Neural progenitor cell (in vitro differentiated cells): ENCODE results near the gene NGF. TPM values are rescaled to one million over a fixed set of nuclear protein-coding genes. Genes with fewer than 3 reads are reported as not detected.

Experiments used
- DNase-seq: peaks from one replicate; pipeline ENCODE4 v3.0.0-alpha.2; 2016; ENCODE audit warnings: low spot score
- H2AFZ ChIP-seq: fragments of 200-600 bp; sonication (generic); replicated peaks from 2 replicates; pipeline ENCODE4 v1.6.1; 2016; ENCODE audit warnings: antibody characterized with exemption
- H3F3A ChIP-seq: fragments of 200-600 bp; sonication (generic); 2 replicates; pipeline ENCODE4 v1.6.1; 2016; ENCODE audit warnings: antibody characterized with exemption, low read depth
- H3K27ac ChIP-seq: fragments of 200-600 bp; sonication (generic); 2 replicates; pipeline ENCODE4 v1.5.1; 2016; ENCODE audit warnings: mild to moderate bottlenecking
- H3K27me3 ChIP-seq: fragments of 200-600 bp; sonication (generic); 2 replicates; pipeline ENCODE4 v1.6.1; 2016; ENCODE audit warnings: mild to moderate bottlenecking, moderate library complexity
- H3K36me3 ChIP-seq: fragments of 200-600 bp; sonication (generic); 2 replicates; pipeline ENCODE4 v1.5.1; 2016
- H3K4me1 ChIP-seq: fragments of 200-600 bp; sonication (generic); 2 replicates; pipeline ENCODE4 v1.6.1; 2016; ENCODE audit warnings: mixed run types
- H3K4me2 ChIP-seq: fragments of 200-600 bp; sonication (generic); 2 replicates; pipeline ENCODE4 v1.6.1; 2016
- H3K4me3 ChIP-seq: fragments of 200-600 bp; sonication (generic); 2 replicates; pipeline ENCODE4 v1.5.1; 2016
- H3K79me2 ChIP-seq: fragments of 200-600 bp; sonication (generic); 2 replicates; pipeline ENCODE4 v1.6.1; 2016; ENCODE audit warnings: low read depth
- H3K9ac ChIP-seq: fragments of 200-600 bp; sonication (generic); 2 replicates; pipeline ENCODE4 v1.6.1; 2016
- H3K9me3 ChIP-seq: fragments of 200-600 bp; sonication (generic); 2 replicates; pipeline ENCODE4 v1.5.1; 2016; ENCODE audit warnings: low read depth
- H4K20me1 ChIP-seq: fragments of 200-600 bp; sonication (generic); 2 replicates; pipeline ENCODE4 v1.6.1; 2016; ENCODE audit warnings: low read depth
- H3K27ac Mint-ChIP-seq: 3 replicates; pipeline ENCODE4 v1.8.0; 2021; ENCODE audit warnings: mixed read lengths
- H3K27me3 Mint-ChIP-seq: 2 replicates; pipeline ENCODE4 v1.8.0; 2022; ENCODE audit warnings: low read depth, mild to moderate bottlenecking, inconsistent platforms, moderate library complexity, mixed read lengths; ENCODE audit not compliant: insufficient read depth
- H3K36me3 Mint-ChIP-seq: 3 replicates; pipeline ENCODE4 v1.8.0; 2021; ENCODE audit warnings: mixed read lengths
- H3K4me1 Mint-ChIP-seq: 3 replicates; pipeline ENCODE4 v1.8.0; 2021; ENCODE audit warnings: mixed read lengths
- H3K4me3 Mint-ChIP-seq: 3 replicates; pipeline ENCODE4 v1.8.0; 2021; ENCODE audit warnings: mild to moderate bottlenecking, moderate library complexity, mixed read lengths
- H3K9me3 Mint-ChIP-seq: 3 replicates; pipeline ENCODE4 v1.8.0; 2020; ENCODE audit warnings: mixed read lengths
- EZH2 ChIP-seq: fragments of 200-600 bp; sonication (generic); IDR thresholded peaks from 2 replicates; pipeline ENCODE4 v1.6.1; 2017; ENCODE audit warnings: antibody characterized with exemption, mild to moderate bottlenecking, moderate library complexity
- EZH2phosphoT487 ChIP-seq: fragments of 200-600 bp; sonication (generic); IDR thresholded peaks from 2 replicates; pipeline ENCODE4 v1.6.1; 2017; ENCODE audit warnings: antibody characterized with exemption
- total RNA-seq: library from RNA; depleted of rRNA; stranded (reverse); fragments of >200 nt; gene quantifications from 2 replicates; pipeline ENCODE4 v1.2.3, GENCODE V29; 2015; ENCODE audit warnings: low replicate concordance
- TF ChIP-seq, protein P1 (sequence below): fragments of 200-600 bp; sonication (generic); IDR thresholded peaks from 2 replicates; pipeline ENCODE4 v1.5.1; 2017; ENCODE audit warnings: antibody characterized with exemption, mild to moderate bottlenecking

The NGF gene
- total RNA-seq, 1 donor from 2014 or later: not detected

DNA sequence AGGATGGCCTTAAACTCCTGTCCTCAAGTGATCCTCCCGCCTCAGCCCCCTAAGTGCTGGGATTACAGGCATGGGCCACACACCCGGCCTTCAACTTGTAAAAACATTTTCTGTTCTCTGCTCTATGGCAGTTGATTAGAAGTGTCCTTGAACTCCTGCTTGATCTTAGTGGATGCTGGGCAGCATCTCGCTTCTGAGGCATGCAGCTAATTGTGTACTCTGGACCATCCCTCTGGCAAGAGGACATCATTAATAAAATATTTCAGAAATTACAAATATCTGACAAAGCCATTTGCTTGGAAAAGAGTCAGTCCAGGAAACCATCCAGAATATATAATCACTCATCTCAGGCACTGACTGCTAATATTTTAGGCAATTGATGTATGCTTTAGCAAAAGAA lies 8.1 kb downstream of the NGF start:
- Histone ChIP-seq H3K9me3 (no peaks in the 10 kb centered on the region), H3K79me2 (no peaks in the 10 kb centered on the region), H4K20me1 (no peaks in the 10 kb centered on the region), H3K36me3 (no peaks in the 10 kb centered on the region), H3F3A (no peaks in the 10 kb centered on the region), H3K4me2 (no peak overlapping the region), H2AFZ (no peak overlapping the region), H3K9ac (no peak overlapping the region), H3K27ac (no peak overlapping the region), H3K27me3 (peaks cover 6% of the 10 kb centered on the region), H3K4me3 (no peak overlapping the region), H3K4me1 (peaks cover 23% of the 10 kb centered on the region)
- no peak for DNase-seq
- H3K36me3 Mint-ChIP-seq: no peaks in the 10 kb centered on the region
- H3K27me3 Mint-ChIP-seq: peaks cover 5% of the 10 kb centered on the region
- no peak overlapping the region for H3K27ac Mint-ChIP-seq
- TF ChIP-seq EZH2phosphoT487: no peak
- TF ChIP-seq, protein P1, sequence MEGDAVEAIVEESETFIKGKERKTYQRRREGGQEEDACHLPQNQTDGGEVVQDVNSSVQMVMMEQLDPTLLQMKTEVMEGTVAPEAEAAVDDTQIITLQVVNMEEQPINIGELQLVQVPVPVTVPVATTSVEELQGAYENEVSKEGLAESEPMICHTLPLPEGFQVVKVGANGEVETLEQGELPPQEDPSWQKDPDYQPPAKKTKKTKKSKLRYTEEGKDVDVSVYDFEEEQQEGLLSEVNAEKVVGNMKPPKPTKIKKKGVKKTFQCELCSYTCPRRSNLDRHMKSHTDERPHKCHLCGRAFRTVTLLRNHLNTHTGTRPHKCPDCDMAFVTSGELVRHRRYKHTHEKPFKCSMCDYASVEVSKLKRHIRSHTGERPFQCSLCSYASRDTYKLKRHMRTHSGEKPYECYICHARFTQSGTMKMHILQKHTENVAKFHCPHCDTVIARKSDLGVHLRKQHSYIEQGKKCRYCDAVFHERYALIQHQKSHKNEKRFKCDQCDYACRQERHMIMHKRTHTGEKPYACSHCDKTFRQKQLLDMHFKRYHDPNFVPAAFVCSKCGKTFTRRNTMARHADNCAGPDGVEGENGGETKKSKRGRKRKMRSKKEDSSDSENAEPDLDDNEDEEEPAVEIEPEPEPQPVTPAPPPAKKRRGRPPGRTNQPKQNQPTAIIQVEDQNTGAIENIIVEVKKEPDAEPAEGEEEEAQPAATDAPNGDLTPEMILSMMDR: no peak
- no peak for TF ChIP-seq EZH2
- H3K4me3 Mint-ChIP-seq: no peak overlapping the region
- H3K4me1 Mint-ChIP-seq: peaks cover 21% of the 10 kb centered on the region
- no peaks in the 10 kb centered on the region for H3K9me3 Mint-ChIP-seq

DNA sequence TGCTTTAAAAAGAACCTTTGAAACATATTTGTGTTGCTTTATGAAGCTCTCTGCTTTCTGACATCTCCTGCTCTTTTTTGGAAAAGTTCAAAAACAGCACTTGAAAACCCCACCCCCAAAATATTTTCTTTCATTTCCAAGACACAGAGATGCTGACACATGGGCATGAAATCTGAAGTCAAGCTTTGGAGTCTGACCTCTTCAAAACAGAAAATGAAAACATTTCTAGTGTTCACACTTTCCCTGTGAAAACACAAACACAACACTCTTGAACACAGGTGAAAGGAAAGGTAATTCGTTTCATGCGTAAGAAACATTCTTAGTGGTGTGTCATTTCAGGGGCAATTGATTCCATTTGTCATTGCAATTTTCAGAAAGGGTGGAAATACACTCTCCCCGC lies 10.8 kb downstream of the NGF start:
- H3K79me2 ChIP-seq: no peaks in the 10 kb centered on the region
- Mint-ChIP-seq H3K27ac (no peak overlapping the region), H3K36me3 (no peaks in the 10 kb centered on the region), H3K27me3 (peaks cover 3% of the 10 kb centered on the region), H3K4me3 (no peak overlapping the region), H3K4me1 (peaks cover 19% of the 10 kb centered on the region), H3K9me3 (no peaks in the 10 kb centered on the region)
- H3K27ac ChIP-seq: no peak overlapping the region
- no peaks in the 10 kb centered on the region for H3K27me3 ChIP-seq
- H3K36me3 ChIP-seq: no peaks in the 10 kb centered on the region
- H2AFZ ChIP-seq: no peak overlapping the region
- TF ChIP-seq, protein P1: no peak
- TF ChIP-seq EZH2phosphoT487 (no peak), EZH2 (no peak)
- H3K4me3 ChIP-seq: no peak overlapping the region
- no peak for DNase-seq
- no peaks in the 10 kb centered on the region for H3F3A ChIP-seq
- no peaks in the 10 kb centered on the region for H4K20me1 ChIP-seq
- no peak overlapping the region for H3K9ac ChIP-seq
- no peak overlapping the region for H3K4me2 ChIP-seq
- no peaks in the 10 kb centered on the region for H3K9me3 ChIP-seq
- peaks cover 23% of the 10 kb centered on the region for H3K4me1 ChIP-seq

DNA sequence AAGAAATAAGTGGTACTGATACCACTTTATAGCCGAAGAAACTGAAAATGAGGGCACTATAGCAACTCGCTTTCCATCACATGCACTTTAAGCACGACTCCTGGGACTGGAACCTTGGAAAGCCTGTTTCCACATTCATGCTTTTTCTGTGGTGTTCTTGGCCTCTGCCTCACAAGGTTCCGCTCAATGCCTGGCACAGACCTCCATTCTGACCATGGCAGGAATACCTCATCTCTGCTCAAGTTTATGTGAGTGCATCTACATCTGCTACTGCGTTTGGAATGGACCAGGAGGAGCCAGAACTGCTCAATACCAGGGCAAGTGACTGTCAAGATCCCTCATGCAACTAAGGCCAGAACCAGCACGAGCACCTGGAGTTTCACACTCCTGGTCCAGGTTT lies 11.6 kb downstream of the NGF start:
- no peaks in the 10 kb centered on the region for H3K36me3 ChIP-seq
- no peak for TF ChIP-seq EZH2phosphoT487
- TF ChIP-seq, protein P1: no peak
- TF ChIP-seq EZH2: no peak
- no peaks in the 10 kb centered on the region for H3F3A ChIP-seq
- Mint-ChIP-seq H3K4me1 (peaks cover 11% of the 10 kb centered on the region), H3K27me3 (peaks cover 3% of the 10 kb centered on the region), H3K36me3 (no peaks in the 10 kb centered on the region), H3K27ac (no peak overlapping the region), H3K9me3 (no peaks in the 10 kb centered on the region), H3K4me3 (no peak overlapping the region)
- H3K4me2 ChIP-seq: no peak overlapping the region
- no peak overlapping the region for H3K27ac ChIP-seq
- no peak overlapping the region for H3K4me3 ChIP-seq
- DNase-seq: no peak
- peaks cover 15% of the 10 kb centered on the region for H3K4me1 ChIP-seq
- H3K27me3 ChIP-seq: no peaks in the 10 kb centered on the region
- no peak overlapping the region for H2AFZ ChIP-seq
- H3K79me2 ChIP-seq: no peaks in the 10 kb centered on the region
- no peak overlapping the region for H3K9ac ChIP-seq
- no peaks in the 10 kb centered on the region for H3K9me3 ChIP-seq
- H4K20me1 ChIP-seq: no peaks in the 10 kb centered on the region

DNA sequence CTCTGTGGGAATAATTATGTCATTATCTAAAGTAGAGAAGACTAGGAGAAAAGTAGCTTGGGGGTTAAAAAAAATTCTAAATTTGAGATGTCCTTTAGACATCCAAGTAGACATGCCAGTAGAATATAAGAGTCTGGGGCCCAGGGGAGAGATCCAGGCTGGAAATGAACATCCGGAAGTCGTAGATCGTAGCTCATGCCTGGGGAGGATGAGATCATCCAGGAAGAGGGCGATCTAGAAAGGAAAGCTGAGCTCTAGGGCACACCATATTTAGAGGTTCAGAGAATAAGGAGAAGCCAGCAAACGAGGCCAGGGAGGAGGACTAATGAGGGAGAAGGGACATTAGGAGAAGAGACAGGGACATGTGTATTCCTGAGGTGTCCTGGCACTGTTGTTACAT lies 12.2 kb downstream of the NGF start:
- Histone ChIP-seq H3K4me2 (no peak overlapping the region), H3K79me2 (no peaks in the 10 kb centered on the region), H4K20me1 (no peaks in the 10 kb centered on the region), H3K9me3 (no peaks in the 10 kb centered on the region), H3K9ac (no peak overlapping the region), H3F3A (no peaks in the 10 kb centered on the region), H3K4me1 (peaks cover 14% of the 10 kb centered on the region), H3K27me3 (no peaks in the 10 kb centered on the region), H3K27ac (no peak overlapping the region), H3K36me3 (no peaks in the 10 kb centered on the region), H2AFZ (no peak overlapping the region), H3K4me3 (no peak overlapping the region)
- no peak overlapping the region for H3K27ac Mint-ChIP-seq
- H3K27me3 Mint-ChIP-seq: peaks cover 3% of the 10 kb centered on the region
- no peaks in the 10 kb centered on the region for H3K36me3 Mint-ChIP-seq
- no peaks in the 10 kb centered on the region for H3K9me3 Mint-ChIP-seq
- H3K4me1 Mint-ChIP-seq: peaks cover 9% of the 10 kb centered on the region
- TF ChIP-seq, protein P1: no peak
- no peak for TF ChIP-seq EZH2phosphoT487
- TF ChIP-seq EZH2: no peak
- DNase-seq: no peak
- H3K4me3 Mint-ChIP-seq: no peak overlapping the region
